GM18873 (cell line): ENCODE results near the gene GFY.
A peak's percentile ranks its signal among the peaks of the same experiment; 100 is the strongest.
"Not testable (repeated sequence)": the region's sequence is repeated elsewhere in the genome, so short reads cannot be mapped to it uniquely, and the experiment has no call there.

Experiments
- ATAC-seq: cut with Tn5 transposase; IDR thresholded peaks from one replicate; pipeline ENCODE4 v1.9.1; 2021; ENCODE audit warnings: mild to moderate bottlenecking, moderate library complexity, moderate number of reproducible peaks; ENCODE audit not compliant: unreplicated experiment, low FRiP score

GFY gene

DNA sequence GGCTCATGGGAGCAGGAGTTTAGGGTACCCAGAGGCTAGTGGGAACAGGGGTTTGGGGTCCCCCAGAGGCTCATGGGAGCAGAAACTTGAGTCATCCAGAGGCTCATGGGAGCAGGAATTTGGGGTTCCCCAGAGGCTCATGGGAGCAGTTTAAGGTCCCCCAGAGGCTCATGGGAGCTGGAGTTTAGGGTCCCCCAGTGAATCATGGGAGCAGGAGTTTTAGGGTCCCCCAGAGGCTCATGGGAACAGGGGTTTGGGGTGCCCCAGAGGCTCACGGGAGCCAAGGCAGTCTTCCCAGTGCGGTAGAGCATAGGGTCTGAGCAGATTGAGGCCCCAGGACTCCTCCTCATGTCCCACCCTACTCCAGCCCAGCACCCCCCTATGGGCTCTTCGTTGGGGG is 40.2 kb downstream of the GFY start:
- ATAC-seq = no peak

DNA sequence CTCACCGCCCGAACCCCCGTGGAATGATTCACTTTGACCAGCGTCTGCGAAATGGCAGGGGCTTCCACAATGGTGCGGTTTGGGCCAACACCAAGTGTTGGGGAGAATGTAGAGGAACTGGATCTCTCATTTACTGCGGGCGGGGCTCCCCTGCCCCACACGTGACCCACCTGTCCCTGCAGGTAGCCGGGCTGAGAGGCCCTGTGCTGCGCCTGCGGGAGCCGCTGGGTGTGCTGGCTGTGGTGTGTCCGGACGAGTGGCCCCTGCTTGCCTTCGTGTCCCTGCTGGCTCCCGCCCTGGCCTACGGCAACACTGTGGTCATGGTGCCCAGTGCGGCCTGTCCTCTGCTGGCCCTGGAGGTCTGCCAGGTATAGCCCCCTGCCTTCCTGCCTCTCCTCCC is 43.0 kb downstream of the GFY start:
- no peak for ATAC-seq

DNA sequence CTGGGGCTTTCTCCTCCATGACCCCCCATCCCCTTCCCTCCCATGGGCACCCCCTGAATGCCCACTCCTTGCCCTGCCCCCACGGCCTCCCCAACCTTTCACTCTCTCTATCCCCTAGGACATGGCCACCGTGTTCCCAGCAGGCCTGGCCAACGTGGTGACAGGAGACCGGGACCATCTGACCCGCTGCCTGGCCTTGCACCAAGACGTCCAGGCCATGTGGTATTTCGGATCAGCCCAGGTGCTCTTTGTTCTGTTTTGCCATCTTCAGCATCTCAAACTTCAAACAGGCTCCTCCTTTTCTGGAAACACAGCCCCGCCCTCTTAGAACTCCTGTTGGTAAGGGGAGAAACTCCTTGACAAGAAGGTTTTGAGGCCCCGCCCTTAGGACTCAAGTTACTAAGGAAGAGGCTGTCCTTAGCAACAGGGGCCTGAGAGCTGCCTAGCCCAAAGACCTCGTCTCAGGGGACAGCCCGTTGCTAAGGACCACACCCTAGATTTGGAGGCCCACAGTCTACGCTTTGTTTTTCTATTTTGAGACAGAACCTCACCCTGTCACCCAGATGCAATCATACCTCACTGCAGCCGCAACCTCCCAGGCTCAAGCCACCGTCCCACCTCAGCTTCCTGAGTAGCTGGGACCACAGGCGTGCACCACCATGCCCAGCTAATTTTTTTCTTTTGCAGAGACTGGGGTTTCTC is 43.7 kb downstream of the GFY start:
- ATAC-seq = peak; percentile 57

DNA sequence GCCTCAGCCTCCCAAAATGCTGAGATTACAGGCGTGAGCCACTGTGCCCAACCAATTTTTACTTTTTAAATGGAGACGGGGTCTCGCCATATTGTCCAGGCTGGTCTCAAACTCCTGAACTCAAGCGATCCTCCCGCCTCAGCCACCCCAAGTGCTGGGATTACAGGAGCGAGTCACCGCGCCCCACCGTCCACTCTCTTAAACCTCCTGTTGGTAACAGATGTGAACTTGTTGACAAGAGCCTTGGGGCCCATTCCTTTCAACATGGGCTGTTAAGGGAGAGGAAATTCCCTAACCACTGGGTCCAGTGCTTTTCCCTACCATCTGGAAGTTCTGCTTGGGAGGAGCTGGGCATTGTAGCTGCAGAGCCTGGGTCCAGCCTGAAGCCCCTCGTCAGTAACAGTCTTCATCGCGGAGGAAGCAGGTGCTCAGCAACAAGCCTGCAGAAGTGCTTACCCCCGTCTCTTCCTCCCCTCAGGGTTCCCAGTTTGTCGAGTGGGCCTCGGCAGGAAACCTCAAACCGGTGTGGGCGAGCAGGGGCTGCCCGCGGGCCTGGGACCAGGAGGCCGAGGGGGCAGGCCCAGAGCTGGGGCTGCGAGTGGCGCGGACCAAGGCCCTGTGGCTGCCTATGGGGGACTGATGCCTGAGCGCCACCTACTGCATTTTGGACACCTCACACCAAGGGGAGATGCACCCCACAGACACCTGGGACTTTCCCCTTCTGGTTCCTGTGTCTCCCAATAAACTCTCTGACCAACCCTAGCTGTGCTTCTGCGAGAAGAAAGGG is 44.8 kb downstream of the GFY start:
- peak; percentile 40 for ATAC-seq

DNA sequence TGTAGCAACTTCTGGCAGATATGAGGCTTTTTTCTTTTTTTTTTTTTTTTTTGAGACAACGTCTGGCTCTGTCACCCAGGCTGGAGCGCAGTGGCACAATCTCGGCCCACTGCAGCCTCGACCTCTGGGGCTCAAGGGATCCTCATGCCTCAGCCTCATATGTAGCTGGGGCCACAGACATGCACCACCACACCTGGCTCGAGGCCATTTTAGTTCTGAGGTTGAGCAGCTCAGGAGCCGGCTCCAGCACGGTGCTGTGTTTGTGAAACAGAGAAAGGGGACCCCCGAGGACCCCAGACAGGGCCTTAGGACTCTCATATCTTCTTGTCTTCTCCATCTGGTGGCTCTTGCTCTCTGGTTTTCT is 45.4 kb downstream of the GFY start:
- no peak for ATAC-seq

DNA sequence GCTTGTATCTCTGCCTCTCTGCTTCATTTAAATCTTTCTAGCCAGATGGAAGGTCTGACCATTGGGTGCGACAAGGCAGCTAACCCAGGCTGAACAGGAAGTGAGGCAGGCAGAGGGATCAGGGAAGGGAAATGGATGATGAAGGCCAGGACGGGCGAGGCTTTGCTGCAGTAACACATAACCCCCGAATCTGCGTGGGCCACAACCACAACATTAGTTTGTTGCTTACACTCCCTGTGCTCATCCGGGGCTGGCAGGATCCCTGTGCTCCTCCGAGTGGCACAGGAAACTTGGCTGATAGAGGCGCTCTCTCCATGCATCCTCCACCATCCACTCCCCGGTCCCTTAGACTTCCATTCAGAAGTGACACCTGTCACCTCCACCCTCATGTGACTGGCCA is 47.7 kb downstream of the GFY start:
- no peak for ATAC-seq

DNA sequence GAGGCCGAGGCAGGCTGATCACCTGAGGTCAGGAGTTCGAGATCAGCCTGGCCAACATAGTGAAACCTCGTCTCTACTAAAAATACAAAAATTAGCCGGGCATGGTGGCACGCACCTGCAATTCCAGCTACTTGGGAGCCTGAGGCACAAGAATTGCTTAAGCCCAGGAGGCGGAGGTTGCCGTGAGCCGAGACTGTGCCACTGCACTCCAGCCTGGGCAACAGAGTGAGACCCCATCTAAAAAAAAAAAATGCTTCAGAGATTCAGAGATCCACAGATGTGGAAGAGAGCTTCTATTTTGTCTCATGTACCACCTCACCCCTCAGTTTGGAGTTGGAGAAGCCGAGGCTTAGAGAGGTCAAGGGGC is 48.3 kb downstream of the GFY start:
- not testable (repeated sequence) for ATAC-seq

DNA sequence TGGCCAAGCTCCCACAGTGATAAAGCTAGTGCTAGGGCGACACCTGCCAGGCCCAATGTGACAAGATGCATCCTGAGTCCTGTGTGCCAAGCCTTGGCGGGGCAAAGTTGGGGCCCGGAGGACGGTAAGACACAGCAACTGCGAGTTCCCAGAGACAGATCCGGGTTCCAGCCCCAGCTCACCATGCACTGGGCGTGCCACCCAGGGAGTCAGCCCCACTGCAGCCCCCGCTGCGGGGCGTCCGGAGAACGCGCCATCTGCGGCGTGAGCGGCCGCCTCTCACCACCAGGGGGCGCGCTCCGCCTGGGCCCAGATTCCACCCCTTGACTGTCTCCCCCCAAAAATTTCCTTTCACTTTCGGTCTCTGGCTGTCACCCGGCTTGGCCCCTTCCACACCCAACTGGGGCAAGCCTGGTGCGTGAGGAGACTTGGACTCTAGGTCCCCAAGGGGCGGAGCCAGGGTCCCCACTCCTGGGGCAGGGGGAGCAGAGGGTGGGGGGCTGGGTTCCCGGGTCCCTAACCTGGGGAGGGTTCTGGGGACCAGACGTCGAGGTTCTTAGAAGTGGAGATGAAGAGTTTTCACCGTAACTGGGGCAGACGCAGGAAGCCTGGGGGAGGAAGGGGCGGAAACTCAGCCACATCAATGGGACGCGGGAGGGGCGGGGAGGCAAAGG is 48.8 kb downstream of the GFY start, which contains the start of gene FLT3LG:
Gene FLT3LG, plus strand, starts transcription at position 348 of the 674 bp plus-strand sequence. CDS start 425 bp downstream, outside the sequence.
- no peak for ATAC-seq

DNA sequence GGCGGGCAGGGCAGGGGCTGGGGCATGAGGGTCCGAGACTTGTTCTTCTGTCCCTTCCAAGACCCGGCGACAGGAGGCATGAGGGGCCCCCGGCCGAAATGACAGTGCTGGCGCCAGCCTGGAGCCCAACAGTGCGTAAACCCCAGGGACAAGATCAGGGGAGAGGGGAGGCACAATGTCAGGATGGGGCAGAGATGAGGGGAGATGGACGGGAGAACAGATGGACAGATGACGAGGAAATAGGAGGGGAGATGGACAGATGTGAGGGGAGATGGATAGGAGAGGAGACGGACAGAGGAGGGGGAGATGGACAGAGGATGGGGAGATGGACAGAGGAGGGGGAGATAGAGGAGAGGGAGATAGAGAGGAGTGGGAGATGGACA is 49.3 kb downstream of the GFY start:
- no peak for ATAC-seq

DNA sequence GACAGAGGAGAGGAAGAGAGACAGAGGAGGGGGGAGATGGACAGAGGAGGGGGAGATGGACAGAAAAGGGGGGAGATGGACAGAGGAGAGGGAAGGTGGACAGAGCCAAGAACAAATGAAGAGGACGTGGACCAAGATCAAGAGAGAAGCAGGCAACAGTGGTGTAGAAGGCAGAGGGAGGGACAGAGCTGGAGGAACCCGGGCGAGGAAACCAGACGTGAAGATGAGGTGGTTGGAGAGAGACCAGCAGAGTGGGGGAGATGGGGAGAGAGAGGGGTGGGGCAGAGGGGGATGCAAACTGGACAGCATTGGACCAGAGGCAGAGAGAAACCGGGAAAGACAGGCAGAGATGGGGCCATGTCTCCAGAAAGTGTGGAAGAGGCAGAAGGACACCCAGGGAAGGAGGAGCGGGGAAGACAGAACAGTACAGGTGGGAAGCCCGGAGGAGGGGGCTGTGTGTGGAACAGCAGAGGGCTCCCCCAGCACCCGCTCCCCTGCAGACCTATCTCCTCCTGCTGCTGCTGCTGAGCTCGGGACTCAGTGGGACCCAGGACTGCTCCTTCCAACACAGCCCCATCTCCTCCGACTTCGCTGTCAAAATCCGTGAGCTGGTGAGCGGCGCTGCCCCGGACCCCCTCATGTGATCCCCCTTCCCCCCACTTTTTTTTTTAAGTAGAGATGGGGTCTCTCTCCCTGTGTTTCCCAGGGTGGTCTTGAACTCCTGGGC is 50.2 kb downstream of the GFY start:
- no peak for ATAC-seq

DNA sequence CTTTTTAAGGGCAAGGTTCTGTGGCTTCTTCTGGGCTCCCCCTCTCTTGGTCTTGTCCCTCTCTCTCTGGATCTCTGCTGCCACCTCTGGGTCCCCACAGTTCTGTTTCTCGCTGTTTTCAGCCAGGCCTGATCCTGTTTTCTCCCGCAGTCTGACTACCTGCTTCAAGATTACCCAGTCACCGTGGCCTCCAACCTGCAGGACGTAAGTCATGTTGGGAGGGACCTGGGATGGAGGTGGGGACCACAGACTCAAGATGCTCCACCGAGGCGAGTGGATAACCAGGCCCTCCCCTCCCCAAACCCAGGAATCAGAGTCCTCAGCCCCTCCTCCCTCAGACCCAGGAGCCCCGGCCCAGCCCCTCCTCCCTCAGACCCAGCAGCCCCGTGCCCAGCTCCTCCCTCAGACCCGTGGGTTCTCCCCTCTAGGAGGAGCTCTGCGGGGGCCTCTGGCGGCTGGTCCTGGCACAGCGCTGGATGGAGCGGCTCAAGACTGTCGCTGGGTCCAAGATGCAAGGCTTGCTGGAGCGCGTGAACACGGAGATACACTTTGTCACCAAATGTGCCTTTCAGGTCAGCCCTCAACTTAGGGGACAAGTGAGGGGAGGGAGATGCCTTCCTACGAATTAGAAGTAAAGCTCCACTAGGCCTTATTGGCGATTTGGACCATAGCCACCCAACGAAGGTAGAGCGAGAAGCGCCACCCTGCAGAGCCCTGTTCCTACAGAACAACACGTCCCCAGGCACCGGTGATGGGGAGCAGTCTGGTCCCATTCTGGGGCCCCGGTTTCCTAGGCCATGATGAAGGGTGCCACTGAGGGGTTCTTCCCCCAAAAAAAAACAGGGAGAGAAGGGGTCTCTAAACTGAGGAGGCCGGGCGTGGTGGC is 51.0 kb downstream of the GFY start:
- no peak for ATAC-seq
